Measurements from ENCODE around the gene CYP2W1.
"Not testable (repeated sequence)": the region's sequence is repeated elsewhere in the genome, so short reads cannot be mapped to it uniquely, and the experiment has no call there.

The CYP2W1 gene

DNA sequence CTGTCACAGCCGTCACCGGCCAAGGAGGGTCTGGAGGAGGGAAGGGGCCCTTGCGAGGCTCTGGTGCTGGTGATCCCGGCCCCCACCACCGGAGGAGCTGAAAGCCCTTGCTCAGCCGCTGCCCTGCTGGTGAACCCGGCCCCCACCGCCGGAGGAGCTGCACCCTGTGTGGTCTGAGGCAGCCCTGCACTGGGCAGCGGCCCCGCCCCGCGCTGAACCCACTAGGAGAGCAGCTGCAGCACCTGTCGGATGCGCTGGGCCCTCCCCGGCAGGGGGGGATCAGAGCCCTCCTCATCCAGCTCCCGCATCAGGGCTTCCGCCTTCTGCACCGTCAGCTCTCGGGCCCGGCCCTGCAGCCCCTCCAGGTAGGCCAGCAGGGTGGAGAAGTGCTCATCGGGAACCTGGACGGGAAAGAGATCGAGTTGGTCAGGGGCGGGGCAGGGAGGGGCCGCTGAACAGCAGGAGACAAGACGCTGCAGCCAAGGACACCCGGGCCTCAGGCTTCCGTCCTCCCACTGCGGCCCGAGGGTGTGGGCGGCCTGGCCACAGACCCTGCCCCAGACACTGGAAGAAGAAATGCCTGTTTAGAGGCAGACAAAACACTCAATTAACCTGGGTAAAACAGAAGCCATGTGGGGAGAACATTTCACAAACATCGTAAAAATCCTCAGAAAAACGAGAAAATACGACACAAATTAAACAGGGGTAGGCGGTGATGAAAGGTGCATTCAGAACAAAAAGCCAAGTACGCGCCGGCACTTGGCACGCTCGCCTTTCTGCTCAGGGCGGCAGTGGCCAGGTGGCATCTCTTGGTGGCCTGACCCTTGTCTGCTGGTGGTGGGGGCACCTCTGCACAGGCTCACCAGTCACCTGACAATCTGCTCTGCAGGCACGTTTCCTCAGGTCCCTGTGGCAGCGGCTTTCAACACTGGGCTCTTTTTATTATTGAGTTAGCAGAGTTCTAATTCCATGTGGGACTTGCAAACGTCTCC lies 14.7 kb downstream of the CYP2W1 start:
- no peak for DNase-seq

DNA sequence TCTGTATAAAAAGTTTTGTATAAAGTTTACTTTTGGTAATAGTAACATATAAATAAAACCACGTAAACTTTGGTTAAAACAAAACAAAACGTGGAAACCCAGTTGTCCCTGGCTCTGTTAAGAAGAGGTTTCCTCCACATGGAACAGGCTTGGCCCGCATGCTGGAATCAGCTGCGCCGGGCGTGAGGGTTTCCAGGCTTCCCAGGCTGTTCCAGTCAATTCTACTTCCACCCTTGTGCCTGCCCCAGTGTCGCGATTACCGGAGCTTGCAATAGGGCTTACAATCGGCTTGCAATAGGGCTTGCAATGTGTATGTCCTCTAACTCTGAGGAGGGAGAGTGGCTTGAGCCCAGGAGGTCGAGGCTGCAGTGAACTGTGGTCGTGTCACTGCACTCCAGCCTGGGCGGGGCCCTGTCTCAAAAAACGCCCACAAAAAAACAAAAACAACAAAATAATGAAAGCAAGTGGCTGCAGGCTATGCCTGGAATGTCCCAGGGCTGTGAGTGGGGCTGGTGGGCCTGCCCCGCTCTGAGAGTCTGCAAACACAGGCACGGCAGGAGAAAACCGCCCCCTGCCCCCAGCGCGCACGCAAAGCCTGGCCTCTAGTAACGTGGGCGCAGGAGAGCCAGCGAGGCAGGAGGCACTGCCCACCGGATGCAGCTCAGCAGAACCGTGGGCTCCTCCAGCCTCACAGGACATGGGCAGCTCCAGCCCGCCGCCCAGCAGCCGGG lies 16.3 kb downstream of the CYP2W1 start:
- no peak for DNase-seq

DNA sequence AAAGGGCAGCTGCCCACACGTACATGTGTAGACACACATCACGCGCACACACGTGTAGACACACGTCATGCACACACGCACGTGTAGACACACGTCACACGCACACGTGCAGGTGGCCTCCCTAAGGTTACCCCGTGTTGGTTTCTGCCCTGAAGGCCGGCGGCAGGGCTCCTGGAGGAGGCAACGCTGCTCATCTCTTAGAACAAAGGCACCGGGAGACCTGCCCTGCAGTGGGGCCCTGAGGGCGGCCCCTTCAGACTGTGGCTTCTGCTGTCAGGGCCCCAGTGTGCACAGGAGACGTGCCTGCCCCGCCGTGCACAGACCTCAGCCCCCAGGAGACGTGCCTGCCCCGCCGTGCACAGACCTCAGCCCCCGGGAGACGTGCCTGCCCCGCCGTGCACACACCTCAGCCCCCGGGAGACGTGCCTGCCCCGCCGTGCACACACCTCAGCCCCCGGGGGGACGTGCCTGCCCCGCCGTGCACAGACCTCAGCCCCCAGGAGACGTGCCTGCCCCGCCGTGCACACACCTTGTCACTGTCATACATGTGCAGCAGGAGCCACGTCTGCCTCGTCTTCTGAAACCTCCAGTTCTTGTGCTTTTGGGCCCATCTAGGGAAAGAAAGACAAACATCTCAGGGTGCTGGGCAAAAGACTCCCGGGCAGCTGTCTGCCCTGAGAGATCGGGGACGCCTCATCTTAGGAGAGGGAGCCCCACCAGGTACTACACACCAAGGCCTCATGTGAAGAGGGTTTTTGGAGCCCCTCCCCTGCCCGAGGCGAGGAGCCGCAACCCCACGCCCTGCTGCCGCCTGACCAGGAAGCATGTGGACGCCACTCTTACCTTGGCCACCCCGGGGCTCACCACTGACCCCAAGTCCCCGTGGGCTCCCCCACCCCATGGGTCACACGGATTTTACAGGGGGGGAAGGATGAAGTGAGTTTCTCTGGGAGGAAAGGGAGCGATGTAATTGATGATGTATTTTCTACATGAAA lies 17.3 kb downstream of the CYP2W1 start:
- no peak for DNase-seq

DNA sequence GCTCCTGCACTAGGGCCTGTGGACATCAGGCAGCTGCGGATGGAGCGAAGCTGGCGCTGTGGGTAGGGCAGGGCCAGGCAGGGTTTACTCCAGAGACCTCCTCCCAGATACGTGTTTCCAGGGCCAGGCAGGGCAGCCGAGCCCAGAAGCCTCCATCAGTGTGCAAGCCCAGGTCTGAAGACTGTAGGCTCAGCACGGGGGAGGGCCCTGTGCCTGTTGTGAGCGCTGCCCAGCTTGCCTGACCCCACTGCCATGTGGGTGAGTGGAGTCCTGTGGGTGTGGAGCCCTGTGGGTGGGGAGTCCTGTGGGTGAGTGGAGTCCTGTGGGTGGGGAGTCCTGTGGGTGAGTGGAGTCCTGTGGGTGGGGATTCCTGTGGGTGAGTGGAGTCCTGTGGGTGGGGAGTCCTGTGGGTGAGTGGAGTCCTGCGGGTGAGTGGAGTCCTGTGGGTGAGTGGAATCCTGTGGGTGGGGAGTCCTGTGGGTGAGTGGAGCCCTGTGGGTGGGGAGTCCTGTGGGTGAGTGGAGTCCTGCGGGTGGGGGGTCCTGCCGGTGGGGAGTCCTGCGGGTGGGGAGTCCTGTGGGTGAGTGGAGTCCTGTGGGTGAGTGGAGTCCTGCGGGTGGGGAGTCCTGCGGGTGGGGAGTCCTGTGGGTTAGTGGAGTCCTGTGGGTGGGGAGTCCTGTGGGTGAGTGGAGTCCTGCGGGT lies 18.2 kb downstream of the CYP2W1 start:
- DNase-seq, result not testable (repeated sequence)

DNA sequence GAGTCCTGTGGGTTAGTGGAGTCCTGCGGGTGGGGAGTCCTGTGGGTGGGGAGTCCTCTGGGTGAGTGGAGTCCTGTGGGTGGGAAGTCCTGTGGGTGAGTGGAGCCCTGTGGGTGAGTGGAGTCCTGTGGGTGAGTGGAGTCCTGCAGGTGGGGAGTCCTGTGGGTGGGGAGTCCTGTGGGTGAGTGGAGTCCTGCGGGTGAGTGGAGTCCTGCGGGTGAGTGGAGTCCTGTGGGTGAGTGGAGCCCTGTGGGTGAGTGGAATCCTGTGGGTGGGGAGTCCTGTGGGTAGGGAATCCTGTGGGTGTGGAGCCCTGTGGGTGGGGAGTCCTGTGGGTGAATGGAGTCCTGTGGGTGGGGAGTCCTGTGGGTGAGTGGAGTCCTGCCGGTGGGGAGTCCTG lies 19.0 kb downstream of the CYP2W1 start:
- DNase-seq, result not testable (repeated sequence)

DNA sequence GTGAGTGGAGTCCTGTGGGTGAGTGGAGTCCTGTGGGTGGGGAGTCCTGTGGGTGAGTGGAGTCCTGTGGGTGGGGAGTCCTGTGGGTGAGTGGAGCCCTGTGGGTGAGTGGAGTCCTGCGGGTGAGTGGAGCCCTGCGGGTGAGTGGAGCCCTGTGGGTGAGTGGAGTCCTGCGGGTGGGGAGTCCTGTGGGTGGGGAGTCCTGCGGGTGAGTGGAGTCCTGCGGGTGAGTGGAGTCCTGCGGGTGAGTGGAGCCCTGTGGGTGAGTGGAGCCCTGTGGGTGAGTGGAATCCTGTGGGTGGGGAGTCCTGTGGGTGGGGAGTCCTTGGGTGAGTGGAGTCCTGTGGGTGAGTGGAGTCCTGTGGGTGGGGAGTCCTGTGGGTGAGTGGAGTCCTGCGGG lies 19.5 kb downstream of the CYP2W1 start:
- DNase-seq, result not testable (repeated sequence)

DNA sequence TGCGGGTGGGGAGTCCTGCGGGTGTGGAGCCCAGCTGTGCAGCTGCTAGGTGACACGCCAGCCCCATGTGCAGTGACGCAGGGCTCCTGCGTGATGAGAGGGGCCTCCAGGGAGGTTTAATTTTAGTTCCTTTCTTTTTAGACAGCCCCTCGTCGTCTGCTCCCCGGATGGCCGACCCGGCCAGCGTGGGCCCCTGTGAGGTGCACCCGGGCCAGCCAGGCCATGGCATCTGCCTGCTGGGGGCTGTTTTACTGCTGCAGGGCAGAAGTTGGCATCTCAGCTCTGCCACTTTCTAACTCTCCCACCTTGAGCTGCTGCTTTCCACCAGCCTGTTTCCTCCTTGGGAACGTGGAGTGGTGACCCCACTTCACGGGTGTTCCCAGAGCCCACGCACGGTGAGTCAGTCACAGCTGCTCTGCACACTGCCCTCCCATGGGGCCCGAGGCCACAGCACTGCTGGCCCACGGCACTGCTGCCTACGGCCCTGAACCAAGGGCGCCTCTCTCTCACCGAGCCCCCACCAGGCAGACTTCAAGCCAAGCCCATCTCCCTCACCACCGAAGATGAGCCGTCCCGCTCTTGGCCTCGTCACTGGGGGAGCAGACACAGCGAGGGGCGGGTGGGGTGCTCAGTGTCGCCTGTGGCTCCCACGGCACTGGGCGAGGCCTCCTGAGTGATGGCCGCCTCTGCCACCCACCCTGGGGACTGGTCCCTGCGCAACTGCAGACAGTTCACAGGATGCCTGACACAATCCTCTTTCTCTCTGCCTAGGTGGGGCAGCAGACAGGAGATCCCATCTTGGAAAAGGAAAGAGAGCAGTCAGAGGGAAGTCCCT lies 21.3 kb downstream of the CYP2W1 start:
- DNase-seq, result no peak

DNA sequence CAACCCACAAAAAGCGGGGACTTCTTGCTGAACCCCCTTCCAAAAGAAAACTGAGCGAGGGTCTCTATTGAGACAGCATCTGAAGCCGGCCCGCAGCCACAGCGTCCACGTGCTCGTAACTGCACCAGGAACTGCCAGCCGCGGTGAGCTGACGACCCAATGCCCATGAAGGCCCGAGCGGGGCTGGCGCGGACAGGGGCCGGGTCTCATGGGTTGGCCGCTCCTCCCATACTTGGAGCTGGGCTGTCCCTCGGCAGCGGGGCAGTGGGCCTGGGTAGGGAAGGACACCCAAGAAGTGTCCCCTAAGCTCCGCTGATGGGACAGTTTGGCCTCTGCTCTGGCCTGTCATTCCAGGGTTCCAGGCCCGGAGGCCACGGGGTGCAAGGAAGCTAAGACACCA lies 22.3 kb downstream of the CYP2W1 start:
- DNase-seq, result no peak

DNA sequence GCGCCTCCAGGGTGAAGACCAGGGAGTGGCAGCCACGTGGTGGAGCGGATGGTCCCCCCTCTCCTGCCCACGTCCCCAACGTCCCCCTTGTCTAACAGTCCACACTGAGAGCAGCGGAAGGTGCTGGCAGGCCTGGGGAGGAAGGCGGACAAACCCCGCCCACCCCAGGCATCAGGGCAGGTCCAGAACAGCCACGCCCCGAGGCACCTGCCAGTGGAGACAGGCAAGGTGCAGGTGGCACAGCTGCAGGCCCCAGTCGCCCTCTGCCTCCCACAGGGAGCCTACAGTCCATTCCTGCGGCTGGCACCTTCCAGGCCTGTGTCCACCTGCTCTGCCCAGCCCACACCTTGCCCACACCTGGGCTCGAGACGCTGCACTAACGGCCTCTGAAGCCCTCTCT lies 24.9 kb downstream of the CYP2W1 start:
- DNase-seq, result no peak

DNA sequence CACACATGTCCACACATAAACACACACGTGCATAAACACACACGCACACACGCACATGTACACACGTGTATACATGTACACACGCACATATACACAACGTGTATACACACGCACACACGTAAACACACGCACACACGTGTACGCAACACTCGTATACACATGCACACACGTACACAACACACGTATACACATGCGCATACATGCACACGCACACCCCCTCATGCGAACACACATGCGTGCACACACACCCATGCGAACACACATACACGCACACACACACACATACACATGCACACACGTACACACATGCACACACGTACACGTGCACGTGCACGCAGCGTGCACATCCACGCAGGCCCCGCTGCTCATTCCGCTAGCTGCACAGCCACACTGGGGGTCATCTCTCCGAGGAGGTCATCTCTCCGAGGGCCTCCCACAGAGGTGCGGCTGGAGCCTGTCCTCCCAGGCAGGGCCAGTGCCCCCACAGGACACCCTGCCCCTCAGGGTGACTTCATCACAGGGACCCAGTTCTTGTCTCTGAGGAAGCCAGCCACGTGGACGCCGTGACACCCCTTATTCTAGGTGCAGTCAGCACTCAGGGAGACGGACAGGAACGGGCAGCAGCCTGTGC lies 25.9 kb downstream of the CYP2W1 start:
- no peak for DNase-seq

DNA sequence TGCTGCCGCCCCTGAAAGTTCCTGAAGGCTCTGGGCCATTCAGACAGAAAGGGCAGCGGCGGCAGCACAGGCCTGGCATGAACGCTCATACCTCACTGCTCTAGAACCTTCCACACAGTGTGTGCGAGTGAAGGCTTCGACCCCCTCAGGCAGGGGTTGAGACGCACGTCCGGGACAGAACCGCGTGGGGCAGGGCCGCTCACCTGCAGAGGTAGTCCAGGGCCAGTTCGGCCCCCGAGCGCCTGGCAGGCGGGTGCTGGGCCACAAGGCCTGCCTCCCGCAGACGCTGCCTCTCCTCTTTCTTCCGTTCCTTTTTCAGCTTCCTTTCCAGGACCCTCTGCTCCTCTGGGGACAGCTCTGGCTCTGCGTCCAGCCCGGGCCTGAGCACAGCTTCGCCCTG lies 26.8 kb downstream of the CYP2W1 start:
- DNase-seq, result no peak

DNA sequence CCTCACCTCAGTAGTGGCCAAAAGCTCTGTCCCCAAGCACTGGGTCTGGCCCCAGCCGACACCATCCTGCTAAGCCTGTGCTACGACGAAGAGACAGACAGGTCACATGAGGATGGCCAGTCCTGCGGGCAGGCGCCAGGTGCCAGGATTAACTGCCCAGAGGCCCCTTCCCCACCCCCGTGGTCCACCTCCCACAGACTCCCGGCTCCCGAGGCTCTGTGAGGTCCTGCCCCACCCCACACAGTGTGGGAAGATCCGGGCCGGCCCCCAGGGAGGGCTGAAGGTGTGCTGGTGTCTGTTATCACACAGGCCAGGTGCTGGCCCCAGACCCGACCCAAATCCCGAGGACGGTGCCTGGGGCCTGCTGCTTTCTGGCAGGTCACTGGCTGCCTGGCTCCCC lies 27.2 kb downstream of the CYP2W1 start:
- no peak for DNase-seq

DNA sequence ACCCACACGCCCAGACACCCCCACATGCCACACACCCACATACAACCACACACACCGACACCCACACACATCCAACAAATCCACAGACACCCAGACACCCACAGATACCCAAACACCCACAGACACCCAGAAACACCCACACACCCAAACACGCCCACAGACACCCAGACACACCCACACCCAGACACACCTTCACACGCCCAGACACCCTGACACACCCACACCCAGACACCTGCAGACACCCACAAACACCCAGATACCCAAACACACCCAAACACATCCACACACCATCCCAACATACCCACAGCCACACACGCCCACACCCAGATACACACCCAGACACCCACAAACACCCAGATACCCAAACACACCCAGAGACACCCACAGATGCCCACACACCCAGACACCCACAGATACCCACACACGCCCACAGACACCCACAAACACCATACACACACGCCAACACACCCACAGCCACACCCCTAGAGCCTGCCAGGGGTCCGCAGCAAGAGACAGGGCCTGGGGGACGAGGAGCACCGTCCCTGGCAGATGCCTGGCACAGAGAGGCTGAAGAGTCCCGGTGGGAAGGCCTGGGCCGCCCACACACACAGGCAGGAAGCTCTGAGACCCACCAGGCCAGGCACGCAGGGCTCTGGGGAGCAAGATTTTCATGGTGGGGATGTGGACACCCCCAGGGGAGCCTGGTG lies 28.5 kb downstream of the CYP2W1 start:
- no peak for DNase-seq

DNA sequence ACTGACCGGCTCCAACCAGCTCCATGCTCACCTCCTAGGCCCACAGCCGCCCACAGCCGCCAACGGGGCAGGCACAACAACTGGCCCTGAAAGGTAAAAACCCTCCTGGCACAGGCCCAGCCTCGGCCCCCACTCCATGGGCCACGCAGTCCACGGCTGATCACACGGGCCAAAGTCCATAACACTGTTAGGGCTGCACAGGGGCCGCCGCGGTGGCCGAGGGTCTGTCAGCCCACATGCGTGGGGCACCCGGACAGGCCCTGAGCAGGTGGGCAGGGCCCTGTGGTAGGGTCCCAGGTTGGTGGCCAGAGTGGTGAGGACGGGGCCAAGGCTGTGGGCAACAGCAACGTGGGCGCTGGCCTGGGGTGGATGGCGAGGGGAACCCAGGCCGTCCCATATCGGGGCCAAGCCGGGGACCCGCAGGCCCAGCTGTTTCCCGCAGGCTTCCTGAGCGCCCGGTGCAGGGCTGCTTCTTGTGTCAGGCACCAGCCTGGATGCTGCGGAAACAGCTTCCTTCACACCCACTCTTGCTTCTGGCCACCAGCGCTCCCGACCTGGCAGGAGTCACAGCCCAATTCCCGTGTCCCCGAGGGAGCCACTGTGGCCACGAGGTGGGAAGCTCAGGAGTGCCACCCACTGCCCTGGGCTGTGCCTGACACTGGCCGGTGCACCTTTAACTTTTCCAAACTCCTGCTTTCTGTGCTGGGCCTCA lies 29.2 kb downstream of the CYP2W1 start:
- no peak for DNase-seq

DNA sequence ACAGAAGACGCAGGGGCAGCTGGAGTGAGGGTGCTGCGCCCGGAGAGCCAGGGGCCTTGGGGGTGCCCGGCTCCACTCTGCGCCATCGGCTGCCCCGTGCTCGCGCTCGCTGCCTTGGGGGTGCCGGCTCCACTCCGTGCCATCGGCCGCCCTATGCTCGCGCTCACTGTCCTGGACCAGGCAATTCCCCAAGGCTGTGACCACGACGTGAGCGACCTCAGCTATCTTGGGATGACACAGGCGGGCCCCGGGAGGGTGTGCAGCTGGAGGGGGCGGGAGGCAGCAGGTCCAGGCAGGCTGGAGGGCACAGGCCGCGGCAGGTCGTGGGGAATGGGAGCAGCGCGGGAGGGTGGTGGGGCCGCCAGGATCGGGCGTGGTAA lies 29.7 kb downstream of the CYP2W1 start:
- DNase-seq, result no peak

DNA sequence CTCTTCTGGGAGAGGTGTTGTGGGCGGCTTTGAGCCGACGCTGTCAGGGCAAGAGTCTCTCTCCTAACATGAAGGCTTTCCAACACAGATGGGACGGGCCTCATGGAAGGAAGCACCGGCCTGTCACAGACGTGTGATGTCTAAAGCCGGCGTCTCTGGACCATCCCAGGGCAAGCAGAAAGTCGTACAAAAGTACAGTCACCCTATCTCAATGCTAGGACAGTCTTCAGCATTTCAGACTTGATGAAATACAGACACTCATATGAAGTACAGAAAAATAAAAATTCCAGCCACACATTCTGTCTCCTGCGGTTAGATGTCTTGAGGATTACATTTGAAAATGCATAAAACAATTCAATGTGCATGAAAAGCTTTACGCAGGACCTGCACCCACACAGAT lies 30.6 kb downstream of the CYP2W1 start:
- DNase-seq, result no peak

DNA sequence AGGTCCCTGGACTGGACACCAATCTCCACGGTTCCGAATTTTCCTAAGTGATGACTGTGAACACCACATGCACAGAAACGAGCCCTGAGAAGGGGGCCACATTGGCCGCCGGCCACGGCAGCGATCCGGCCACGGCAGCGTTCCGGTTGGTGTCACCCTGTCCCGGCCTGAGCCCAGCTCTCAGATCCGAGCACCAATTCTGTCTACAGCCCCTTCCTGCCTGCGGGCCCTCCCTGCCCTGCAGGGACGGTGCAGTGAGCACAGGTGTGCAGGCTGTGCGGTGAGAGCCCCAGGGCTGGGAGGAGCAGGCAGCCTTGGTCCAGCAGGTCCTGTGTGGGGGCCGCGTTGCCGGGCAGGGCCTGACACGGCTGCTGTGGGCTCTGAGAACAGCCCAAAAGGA lies 31.7 kb downstream of the CYP2W1 start:
- no peak for DNase-seq

DNA sequence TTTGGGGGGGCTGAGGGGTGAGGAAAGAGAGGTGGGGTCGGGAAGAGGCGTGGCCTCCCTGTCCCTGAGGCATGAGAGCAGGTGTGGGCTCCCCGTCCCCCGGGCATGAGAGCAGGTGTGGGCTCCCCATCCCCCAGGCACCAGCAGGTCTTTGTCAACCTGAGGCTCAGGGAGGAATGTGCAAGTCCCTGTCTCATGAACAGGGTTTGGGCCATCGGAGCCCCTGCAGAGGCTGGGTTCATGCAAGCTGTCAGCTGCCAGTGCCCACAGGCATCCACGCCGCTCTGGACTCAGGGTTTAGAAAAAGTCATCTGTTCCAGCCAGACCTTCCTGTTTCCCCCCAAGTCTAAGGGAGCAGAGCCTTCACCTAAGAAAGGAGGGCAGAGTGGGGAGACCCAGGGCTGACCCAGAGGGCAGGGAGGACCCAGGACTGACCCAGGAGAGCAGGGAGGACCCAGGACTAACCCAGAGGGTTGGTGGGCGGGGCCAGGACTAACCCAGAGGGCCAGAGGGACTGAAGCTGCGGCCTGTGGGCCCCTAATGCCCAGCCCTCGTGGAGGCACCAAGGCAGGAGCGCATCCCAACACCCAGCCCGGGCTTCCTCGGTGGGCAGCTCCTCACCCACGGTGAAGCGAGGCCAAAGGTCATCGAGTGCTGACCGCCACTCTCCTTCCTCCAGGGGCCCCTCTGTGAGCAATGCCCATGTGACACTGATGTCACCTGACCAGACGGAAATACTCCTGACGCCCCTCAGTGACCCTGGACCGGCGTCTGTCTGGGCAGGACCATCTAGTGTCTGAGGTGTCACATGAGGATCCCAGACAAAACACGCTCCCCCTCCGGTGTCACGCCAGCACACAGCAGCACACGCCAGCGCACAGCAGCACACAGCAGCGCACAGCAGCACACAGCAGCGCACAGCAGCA lies 32.5 kb downstream of the CYP2W1 start:
- DNase-seq, result no peak
